Stimulated activated CD4-positive, alpha-beta T cell treated with anti-CD3 and anti-CD28 coated beads, Interleukin-2, amount 100 ng/mL, for 4 hours (primary cell): ENCODE measurements around the gene RGS19.

Source experiments
- DNase-seq: peaks from one replicate; pipeline ENCODE4 v3.0.0-alpha.2; 2020; ENCODE audit warnings: low read depth

RGS19 gene

GRCh38 chr20:64107736-64108457 is 28.6 kb upstream of the RGS19 start:
- DNase-seq, result no peak

GRCh38 chr20:64106981-64107735 is 27.8 kb upstream of the RGS19 start, which contains the start of gene NPBWR2:
Gene NPBWR2 (minus strand): TSS chr20:64107565. CDS start chr20:64106831, 734 bp downstream.
- DNase-seq, result no peak

- no peak for DNase-seq
These were observed 27.2 kb upstream of the RGS19 start for GRCh38 chr20:64106435-64106961.

GRCh38 chr20:64105846-64106434 is 26.6 kb upstream of the RGS19 start:
- DNase-seq, result no peak

- no peak for DNase-seq
These were observed 25.5 kb upstream of the RGS19 start for GRCh38 chr20:64104667-64105451.

GRCh38 chr20:64103871-64104666 is 24.8 kb upstream of the RGS19 start:
- DNase-seq, result no peak

- no peak for DNase-seq
These were observed 23.5 kb upstream of the RGS19 start for GRCh38 chr20:64102647-64103354.

GRCh38 chr20:64101731-64102621 is 22.7 kb upstream of the RGS19 start:
- DNase-seq, result peak; percentile 40

GRCh38 chr20:64100946-64101688 is 21.8 kb upstream of the RGS19 start:
- DNase-seq, result no peak

GRCh38 chr20:64100566-64100888 is 21.2 kb upstream of the RGS19 start:
- DNase-seq, result no peak

GRCh38 chr20:64099880-64100565 is 20.7 kb upstream of the RGS19 start:
- DNase-seq, result no peak

- DNase-seq, result no peak
These were observed 19.9 kb upstream of the RGS19 start for GRCh38 chr20:64099086-64099786.

GRCh38 chr20:64098471-64099013 is 19.2 kb upstream of the RGS19 start:
- DNase-seq, result no peak

GRCh38 chr20:64096535-64096934 is 17.2 kb upstream of the RGS19 start:
- no peak for DNase-seq

GRCh38 chr20:64095927-64096326 is 16.6 kb upstream of the RGS19 start:
- no peak for DNase-seq

- DNase-seq, result no peak
These were observed 16.1 kb upstream of the RGS19 start for GRCh38 chr20:64095455-64095854.

- DNase-seq, result no peak
These were observed 13.7 kb upstream of the RGS19 start for GRCh38 chr20:64093013-64093503.
